Retinal pigment epithelial cell (primary cell): Measurements from ENCODE around the gene HORMAD2.
A peak's percentile ranks its signal among the peaks of the same experiment; 100 is the strongest.
"Not testable (repeated sequence)": the region's sequence is repeated elsewhere in the genome, so short reads cannot be mapped to it uniquely, and the experiment has no call there.

Experiments used
- DNase-seq: peaks from one replicate; pipeline ENCODE4 v3.0.0-alpha.2; 2010; ENCODE audit warnings: low read depth
- H3K4me3 ChIP-seq: 2 replicates; pipeline ENCODE4 v1.5.1; 2011; ENCODE audit warnings: mild to moderate bottlenecking, low read length, control low read depth, moderate library complexity
- TF ChIP-seq, protein P1 (sequence below): conservative IDR thresholded peaks from 2 replicates; pipeline ENCODE4 v1.5.1; 2011; ENCODE audit warnings: low read depth, low read length, control low read depth, inconsistent platforms

Gene HORMAD2

GRCh38 chr22:30214703-30215407 is 134.6 kb downstream of the HORMAD2 start:
- no peak for DNase-seq
- TF ChIP-seq, protein P1, sequence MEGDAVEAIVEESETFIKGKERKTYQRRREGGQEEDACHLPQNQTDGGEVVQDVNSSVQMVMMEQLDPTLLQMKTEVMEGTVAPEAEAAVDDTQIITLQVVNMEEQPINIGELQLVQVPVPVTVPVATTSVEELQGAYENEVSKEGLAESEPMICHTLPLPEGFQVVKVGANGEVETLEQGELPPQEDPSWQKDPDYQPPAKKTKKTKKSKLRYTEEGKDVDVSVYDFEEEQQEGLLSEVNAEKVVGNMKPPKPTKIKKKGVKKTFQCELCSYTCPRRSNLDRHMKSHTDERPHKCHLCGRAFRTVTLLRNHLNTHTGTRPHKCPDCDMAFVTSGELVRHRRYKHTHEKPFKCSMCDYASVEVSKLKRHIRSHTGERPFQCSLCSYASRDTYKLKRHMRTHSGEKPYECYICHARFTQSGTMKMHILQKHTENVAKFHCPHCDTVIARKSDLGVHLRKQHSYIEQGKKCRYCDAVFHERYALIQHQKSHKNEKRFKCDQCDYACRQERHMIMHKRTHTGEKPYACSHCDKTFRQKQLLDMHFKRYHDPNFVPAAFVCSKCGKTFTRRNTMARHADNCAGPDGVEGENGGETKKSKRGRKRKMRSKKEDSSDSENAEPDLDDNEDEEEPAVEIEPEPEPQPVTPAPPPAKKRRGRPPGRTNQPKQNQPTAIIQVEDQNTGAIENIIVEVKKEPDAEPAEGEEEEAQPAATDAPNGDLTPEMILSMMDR, result no peak
- H3K4me3 ChIP-seq, result no peak overlapping the region

GRCh38 chr22:30216272-30216671 is 136.0 kb downstream of the HORMAD2 start:
- not testable (repeated sequence) for H3K4me3 ChIP-seq, DNase-seq

DNA sequence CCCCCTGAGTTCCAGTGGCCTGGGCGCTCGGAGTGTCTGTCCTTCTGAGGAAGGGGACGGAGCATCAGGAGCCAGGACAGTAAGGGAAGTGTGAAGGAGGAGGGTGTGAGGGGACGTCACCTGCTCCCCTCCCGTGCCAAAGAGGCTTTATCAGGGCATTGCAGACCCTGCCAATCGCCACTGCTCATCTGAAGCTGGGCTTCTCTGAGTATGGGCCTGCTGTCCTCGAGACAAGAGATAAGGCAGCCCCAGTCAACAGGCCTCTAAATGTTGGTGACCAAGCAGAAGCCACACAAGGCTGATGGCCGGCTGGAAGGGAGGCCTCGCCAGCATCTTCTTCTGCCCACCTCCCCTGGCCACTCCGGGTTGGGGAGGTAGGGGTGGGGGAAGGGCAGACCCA is 136.4 kb downstream of the HORMAD2 start:
- no peak for DNase-seq
- no peak overlapping the region for H3K4me3 ChIP-seq
- TF ChIP-seq, protein P1, result no peak

DNA sequence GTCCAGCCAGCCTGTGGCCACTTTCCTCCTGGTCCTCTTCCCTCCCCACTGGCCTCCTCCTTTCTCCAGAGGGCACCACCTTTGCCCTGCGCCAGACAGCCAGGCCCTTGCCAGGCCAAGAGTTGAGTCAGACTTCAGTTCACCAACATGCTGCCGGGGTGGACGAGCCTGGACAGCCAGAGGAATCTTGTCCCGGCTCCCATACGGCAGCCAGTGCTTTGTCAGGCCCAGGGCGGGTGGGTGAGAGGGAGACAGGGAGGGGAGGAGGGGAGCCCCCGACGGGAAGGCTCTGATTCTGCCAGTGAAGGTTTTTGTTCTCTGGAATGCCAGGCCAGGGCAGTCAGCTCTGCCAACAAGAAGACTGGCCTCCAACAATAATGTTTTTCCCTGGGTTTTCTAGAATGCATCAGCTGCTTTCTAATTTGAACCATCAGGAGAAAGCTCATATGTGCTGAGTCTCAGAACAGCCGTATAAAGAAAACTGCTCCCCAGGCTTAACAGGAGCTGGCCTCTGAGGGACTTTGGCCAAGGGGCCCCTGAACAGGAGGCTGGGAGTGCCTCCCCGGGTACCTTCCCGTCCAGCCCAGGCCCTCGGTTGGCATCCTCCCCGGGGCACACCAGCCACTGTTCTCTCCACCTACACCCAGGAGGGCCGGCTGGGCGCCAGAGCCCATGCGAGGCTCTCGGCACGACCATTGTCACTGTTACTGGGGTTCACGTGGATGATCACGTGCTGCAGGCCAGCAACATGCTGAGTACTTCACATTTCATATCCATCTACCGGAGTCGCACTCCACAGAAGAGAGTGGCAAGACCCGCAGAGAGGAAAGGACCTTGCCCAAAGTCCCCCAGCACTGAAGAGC is 137.7 kb downstream of the HORMAD2 start:
- H3K4me3 ChIP-seq, result no peak overlapping the region
- DNase-seq, result no peak
- TF ChIP-seq, protein P1, result no peak

DNA sequence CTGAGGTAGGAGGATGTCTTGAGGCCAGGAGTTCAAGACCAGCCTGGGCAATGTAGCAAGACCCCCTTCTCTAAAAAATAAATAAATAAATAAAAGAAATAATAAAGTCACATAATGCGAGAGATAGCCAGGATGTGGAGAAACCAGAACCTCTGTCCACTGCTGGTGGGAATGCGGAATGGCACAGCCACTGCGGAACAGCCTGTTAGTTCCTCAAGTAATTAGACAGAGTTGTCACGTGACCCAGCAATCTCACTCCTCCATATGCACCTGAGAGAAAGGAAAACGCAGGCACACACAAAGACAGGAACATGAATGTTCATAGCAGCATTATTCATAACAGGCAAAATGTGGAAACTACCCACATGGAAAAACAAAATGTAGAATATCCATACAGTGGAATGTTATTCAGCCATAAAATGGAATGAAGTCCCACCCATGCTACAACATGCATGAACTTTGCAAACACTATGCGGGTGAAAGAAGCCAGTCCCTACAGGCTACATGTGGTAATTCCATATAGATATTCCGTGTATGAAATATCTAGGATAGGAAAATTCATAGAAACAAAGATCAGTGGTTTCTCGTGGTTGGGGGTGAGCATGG is 138.9 kb downstream of the HORMAD2 start:
- no peak overlapping the region for H3K4me3 ChIP-seq
- TF ChIP-seq, protein P1, result peak; percentile 40
- DNase-seq, result no peak

DNA sequence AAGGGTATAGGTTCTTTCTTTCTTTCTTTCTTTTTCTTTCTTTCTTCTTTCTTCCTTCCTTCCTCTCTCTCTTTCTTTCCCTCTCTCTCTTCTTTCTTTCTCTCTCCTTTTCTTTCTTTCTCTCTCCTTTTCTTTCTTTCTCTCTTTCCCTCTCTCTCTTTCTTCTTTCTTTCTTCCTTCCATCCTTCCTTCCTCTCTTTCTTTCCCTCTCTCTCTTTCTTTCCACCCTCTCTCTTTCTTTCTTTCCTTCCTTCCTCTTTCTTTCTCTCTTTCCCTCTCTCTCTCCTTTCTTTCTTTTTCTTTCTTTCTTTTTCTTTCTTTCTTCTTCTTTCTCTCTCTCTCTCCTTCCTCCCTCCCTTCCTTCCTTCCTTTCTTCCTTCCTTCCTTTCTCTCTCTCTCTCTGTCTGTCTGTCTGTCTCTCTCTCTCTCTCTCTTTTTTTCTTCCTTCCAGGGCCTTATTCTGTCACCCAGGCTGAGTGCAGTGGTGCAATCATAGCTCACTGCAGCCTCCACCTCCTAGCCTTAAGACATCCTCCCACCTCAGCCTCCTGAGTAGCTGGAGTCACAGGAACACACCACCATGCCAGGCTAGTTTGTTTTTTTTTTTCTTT is 139.5 kb downstream of the HORMAD2 start:
- no peak overlapping the region for H3K4me3 ChIP-seq
- TF ChIP-seq, protein P1, result no peak
- no peak for DNase-seq

GRCh38 chr22:30220338-30221012 is 140.2 kb downstream of the HORMAD2 start:
- H3K4me3 ChIP-seq, result no peak overlapping the region
- no peak for DNase-seq
- TF ChIP-seq, protein P1, result no peak
